HG02870 (cell line): ENCODE results near the gene FKBP9.
A peak's percentile ranks its signal among the peaks of the same experiment; 100 is the strongest.
"Not testable (repeated sequence)": the region's sequence is repeated elsewhere in the genome, so short reads cannot be mapped to it uniquely, and the experiment has no call there.

Experiments
- ATAC-seq: cut with Tn5 transposase; IDR thresholded peaks from one replicate; pipeline ENCODE4 v1.9.1; 2021; ENCODE audit warnings: mild to moderate bottlenecking, moderate library complexity; ENCODE audit not compliant: unreplicated experiment

Gene FKBP9

DNA sequence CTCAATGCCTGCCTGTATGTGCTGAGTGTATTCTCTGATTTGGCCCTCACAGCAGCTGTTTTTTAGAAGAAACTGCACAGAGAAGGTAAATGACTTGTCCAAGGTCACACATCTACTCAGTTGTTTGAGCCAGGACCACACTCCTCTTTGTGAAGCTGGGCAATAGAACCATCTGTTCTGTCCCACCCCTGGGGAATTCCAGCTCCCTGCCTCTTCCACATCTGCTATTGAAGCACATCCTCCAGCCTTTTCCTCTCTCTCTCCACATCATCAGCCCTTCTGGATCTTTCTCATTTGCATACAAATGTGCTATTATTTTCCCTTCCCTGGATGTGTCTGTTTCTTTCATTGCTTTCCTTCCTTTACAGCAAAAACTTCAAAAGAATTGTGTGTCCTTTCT, 45.9 kb downstream of the FKBP9 start:
- ATAC-seq: not testable (repeated sequence)

DNA sequence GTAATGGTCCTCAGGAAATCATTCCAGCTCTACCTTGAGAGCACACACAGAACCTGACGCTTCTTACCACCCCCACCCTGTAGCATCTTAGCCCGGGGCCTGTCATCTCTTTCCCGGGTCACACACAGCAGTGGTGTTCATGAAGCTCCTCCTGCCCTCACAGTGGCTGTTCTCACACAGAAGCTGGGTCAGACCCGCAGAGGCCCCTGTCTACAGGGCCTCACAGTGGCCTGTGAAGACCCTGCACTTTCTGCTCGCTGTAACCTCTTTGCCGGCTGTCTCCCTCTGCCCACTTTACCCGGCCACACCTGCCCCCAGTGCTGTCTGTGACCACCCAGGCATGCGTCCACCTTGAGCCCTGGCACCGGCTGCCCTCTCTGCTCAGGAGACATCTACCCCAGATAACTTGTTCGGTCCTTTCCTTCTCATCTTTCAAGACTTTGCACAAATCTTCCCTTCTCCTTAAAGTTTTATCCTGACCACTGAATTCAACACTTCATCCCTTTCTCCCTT, 46.9 kb downstream of the FKBP9 start:
- not testable (repeated sequence) for ATAC-seq

DNA sequence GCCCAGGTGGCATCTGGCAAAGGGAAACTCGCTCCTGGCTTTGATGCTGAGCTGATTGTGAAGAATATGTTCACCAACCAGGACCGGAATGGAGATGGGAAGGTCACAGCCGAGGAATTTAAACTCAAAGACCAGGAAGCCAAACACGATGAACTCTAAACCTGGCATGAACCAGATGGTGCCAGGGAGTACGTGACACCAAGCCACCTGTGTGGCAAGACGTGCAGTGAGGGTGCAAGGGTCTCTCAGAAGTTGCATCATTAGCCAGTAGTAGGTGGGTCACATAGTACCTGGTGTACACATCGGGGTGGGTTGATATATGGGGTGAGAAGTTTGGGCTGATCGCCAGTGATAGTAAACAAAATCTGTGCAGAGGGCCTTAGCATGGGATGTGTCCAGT, 48.0 kb downstream of the FKBP9 start:
- ATAC-seq: not testable (repeated sequence)

DNA sequence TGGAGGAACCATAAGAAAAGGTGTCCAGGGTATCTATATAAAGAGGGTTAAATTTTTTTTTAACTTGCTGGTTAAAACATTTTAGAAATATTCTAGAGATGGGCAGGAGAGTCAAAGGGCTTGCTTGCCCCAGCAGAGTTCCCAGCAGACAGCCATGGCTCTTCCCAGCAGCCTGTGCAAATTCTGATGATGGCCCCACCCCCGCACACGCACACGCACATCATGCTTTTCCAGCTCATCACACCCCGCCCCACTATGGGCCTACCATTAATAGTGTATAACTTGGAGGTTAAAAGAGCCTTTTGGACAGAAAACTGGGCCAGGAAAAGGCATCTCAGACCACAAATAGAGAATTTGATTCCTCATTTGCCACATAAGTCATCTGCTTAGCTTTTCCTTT, 48.5 kb downstream of the FKBP9 start:
- not testable (repeated sequence) for ATAC-seq

DNA sequence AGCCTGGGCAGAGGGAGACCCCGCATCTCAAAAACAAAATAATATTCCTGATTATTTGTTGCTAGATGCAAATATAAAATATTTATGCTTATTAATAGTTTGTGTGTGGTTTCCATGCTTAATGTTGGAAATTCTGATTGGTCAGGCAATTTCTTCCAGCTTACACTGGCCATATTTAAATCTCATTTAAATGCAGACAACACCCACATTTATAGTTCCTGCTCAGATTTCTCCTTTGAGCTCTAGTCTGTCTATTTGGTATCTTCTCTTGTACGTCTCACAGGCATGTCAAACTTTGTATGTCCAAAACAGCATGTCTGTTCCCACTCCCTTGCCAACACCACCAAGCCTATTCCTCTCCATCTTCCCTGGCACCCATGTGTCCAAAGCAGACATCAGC, 52.5 kb downstream of the FKBP9 start:
- ATAC-seq: no peak

DNA sequence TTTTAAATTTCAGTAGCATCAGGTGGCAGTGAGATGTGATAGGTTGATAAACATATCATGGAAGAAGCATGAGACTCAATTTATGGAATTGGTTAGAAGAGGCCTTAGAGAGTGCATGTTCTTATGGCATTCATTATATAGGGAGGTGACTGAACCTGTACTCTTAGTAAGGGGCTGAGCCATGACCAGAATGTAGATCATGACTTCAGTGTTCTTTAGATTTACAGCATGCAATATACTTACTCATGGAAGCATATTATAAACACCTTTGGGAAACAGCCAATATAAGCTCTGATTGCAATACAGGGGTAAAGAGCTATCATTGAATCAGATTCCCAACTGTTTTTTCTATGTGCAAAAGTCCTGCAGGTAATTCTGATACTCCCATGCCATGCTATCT, 55.1 kb downstream of the FKBP9 start:
- ATAC-seq: no peak

DNA sequence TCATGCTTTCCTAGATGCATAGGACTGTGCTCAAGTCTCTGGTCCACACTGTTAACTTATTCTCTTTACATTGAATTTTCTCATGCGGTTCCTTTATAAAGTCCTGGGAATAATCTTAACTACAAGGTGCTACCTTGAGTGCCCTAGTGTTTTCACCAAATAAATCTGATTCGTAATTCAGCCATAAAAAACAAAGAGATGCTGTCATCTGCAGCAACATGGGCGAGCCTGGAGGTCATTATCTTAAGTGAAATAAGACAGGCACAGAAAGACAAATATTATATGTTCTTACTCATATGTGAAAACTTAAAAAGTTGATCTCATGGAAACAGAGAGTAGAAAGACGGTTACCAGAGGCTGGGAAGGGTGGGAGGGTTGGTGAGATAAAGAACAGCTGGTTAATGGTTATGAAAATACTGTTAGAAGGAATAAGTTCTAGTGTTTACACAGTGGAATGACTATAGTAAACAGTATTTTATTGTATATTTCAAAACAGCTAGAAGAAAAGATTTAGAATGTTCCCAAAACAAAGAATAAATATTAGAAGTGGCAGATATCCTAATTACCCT, 67.0 kb downstream of the FKBP9 start:
- no peak for ATAC-seq

DNA sequence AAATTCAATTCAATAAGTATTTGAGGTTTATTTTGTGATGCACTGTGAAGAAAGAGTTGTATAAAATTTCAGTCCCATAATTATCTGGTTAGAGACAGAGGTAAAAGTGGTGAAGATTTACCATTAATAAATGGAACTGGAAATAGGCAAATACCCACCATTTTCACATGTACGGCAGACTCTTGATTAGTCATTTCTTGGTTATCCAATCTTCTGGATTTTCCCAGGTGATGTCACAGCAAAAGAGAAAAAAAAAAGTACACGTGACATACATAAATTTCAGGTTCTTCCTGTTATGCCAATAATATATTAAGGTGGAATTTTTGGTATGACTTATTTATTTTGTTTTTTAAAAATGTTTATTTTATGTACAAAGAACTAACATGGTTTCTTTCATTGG, 78.5 kb downstream of the FKBP9 start:
- ATAC-seq: no peak

DNA sequence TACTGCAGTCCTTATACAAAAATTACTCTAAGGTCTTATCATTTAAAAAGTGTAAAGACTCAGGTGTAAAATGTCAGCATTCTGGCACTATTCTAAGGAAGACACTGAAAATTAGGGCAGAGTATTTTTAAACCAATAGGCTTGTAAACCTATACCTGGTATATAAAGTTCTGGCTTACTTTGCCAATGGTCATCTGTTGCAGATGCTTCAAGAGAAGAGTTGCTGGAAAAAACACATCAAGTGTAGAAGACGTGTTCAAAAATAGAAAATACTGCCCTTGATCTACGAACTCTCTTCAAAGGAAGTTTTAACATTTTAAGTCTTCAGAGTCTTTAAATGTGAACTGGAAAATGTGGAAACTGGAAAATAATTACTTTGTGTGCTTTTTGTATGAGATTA, 81.4 kb downstream of the FKBP9 start:
- ATAC-seq: no peak

DNA sequence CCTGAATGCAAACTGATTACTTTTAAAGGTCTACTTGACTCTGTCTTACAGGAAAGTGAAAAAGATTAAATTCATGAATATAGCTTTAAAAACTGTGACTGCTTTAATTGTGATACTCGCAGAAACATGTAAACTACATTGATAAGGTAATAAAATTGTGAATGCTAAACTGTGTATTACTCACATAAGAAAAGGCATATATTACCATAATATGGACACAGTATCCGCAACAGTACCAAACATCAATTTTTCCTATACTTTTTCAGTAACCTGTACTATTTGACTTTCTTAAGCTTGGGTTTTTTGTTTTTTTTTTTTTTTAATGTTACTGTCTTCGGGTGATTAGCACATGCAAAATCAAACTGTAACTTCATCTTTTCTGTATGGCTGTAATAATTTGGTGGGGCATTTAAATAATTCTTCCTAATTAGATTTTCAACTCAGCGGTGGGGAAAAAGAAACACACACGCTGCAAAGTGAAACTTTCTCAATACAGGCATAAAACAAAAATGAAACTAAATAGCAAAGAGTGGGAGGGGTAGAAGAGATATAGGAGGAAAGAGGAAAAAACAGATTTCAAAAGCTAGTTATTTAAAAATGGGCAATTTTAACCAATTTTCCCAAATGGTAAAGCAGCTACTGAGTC, 82.1 kb downstream of the FKBP9 start:
- ATAC-seq: no peak

DNA sequence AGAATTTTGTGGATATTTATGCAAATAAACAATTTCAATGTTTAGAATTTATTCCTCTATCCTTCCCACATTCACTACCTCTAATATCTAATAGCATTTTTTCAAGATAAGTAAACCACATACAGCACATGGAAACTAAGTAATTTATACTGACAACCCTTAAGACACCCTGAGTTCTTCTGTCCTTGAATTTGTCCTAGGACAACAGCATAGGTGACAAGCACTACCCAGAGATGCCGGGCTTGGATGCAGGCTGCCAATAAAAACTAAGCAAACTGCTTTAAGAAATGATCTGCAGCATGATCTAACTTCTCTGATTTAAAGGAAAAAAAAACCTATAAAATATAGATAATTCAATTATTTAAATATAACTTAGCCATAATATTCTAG, 82.7 kb downstream of the FKBP9 start:
- ATAC-seq: no peak

DNA sequence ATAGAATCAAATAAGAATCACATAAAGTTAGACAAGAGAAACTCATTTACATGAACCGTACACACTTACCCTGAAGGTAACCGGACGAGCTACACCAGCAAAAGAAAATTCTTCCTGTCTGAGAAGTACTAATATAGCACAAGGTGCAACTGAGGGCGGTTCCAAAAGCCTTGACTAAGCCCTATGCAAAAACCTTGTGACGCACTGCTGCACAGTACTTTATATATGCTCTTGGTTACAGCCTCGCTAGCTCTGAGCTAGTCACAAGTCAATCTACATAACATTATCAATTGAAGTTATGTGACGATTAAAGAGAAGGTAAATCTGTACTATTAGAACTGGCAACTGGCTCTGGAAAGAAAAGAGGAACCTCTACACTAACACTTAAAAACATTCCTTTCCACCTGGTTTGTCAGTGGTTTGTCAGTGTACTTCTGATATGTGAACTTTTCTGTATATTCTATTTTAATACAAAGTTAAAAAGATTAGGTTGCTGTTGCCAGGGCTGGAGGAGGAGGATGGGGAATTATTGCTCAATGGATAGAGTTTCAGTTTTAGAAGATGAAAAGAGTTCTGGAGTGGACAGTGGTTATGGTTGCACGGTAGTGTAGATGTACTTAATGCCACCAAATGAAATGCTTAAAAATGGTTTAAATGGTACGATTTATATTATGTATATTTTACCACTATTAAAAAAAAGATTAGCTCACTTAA, 83.7 kb downstream of the FKBP9 start:
- ATAC-seq: peak; percentile 92

DNA sequence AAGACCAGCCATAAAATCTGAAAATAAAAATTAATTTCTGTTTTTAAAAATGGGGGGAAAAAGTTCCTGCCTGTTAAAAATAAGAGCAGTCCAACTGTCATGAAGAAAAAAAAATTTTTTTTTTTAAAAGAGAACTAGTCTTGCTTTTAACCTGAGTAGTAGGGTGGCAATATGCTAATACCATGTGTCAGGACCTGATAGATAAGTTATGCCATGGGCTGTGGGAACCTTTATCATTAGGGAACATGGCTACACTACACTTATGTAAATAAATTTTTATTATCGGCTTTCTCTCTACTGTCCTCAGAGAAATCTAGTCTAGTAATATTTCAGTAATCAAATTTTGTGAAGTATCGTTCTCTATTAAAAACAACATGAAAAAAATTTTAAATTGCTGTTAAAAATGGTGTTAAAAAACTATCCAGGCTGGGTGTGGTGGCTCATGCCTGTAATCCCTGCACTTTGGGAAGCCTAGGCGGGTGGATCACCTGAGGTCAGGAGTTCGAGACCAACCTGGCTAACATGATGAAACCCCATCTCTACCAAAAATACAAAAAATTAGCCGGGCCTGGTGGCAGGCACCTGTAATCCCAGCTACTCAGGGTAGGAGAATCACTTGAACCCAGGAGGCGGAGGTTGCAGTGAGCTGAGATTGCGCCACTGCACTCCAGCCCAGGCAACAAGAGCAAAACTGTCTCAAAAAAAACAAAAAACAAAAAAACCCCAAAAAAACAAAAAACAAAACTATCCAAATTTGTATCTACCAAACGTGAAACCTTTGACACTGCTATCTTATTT, 84.6 kb downstream of the FKBP9 start:
- no peak for ATAC-seq

DNA sequence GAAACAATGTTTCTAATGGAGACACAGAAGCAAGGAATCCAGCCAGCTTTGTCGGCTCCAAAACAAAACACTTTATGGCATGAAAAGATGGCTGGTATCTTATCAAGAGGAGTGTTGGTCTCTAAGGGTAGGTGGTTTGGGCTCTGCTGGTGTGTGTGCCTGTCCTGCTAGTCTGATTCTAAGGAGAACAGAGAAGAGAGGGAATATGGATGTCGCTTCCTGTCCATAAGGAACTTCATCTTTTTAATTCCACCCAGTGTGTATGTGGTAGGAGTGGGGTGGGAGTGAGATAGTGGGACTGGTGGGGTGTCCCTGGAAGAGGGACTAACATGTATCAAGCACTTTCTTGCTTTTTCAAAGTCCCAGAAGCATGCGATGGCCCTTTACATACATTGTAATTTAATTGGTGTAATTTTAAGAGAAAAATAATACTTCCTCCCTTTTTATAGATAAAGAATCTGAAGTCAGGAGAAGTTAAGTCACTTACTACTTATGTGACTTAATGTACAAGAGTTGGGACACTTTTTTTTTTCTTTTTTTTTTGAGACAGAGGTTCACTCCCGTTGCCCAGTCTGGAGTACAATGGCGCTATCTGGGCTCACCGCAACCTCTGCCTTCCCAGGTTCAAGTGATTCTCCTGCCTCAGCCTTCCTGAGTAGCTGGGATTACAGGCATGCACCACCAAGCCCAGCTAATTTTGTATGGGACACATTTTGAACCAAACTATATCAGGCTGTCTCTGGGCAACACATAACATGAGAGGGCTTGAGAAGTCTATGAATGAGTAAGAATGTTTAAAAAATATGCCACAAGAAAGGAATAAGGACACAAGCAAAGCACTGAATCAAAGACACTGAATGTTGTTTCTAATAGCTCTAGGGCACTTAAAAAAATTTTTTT, 86.5 kb downstream of the FKBP9 start:
- peak; percentile 28 for ATAC-seq

DNA sequence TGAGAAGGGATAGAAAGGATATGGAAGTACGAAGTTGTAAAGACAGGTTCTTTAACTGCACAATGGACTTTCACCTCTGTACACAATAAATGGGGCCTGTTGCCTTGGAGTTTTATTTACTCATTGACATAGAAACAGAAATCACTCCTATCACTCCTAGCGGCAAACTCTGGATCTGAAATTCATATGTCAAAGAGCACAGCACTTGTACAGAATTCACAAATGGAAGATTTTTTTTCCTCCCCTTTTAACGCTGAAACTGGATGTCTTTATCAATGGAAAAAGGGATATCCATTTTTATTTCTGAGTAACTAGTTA, 87.1 kb downstream of the FKBP9 start:
- ATAC-seq: no peak

DNA sequence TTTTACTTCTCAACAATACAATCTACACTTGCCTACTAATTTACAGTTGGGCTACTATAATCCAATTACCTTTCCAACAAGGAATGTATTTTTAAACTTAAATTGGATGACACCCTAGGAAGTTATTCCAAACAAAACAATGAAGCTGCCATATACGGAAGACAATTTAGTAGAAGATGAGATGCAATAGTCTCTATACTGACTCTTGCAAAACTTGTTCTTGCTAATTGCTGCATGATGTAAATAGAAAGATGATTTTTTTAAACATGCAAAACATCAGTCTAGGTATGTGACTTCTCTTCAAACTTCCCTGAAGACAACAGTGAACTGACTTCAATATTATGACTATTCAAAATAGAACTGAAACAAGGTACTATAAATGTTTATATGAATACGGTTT, 87.7 kb downstream of the FKBP9 start:
- ATAC-seq: peak; percentile 47

DNA sequence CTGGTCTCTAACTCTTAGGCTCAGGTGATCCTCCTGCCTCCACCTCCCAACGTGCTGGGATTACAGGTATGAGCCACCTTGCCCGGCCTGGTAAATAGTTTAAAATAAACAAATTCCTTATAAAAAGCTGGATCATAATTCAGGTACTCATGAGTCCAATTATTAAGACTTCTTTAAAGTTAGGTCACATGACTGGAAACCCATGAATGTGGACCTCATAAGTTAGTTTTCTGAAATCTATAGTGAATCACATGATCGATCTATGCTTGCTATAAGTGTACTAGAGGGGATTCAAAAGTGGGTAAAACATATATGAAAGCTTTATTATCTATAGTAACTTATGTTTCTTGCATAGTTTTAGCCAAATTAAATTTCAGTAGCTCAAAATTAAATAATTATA, 91.0 kb downstream of the FKBP9 start:
- no peak for ATAC-seq

DNA sequence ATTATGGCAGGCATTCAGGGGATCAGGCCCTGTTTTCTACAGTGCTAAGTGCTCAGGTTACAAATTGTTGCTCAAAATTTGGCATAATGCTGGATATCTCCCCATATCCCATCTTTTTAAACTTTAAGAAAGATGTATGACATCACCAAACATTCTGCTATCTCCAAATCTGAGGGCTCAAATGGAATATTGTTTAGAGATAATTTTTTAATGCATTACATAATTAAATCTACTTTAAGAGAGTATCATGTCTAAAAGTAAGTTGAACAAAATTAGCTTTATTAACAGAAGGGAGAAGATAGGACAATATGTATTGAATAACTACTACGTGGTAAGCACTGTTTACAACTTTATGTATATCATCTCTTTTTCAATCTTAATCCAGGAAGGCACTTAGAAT, 91.5 kb downstream of the FKBP9 start:
- ATAC-seq: no peak

DNA sequence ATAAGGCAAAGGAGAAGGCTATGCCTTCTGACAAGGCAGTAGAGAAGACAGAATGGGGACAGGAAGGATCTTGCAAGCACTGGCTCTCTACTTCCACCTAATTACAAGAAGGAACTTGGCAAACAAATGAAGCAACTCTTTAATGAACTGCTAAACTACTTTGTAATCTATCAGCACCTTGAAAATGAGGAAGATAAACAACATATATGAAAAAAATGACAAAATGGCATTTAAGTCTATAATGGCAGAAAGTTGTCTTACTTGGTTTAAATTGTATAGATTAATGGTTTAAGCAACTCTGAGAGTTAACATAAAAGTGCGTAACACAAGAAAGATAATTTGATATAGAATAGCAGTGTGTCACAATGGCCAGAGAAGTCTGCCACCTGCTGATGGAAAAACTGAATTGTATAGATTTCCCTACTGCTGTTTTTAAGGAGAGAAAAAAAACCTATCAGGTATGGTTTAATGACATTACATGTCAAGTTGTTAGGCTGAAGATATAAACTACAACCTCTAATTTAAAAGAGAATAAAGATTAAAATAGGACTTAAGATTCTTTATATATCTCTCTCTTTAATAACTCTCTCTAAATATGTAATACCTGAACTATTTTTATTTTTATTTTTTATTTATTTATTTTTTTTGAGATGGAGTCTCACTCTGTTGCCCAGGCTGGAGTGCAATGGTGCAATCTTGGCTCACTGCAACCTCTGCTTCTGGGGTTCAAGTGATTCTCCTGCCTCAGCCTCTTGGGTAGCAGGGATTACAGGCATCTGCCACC, 93.5 kb downstream of the FKBP9 start:
- no peak for ATAC-seq

DNA sequence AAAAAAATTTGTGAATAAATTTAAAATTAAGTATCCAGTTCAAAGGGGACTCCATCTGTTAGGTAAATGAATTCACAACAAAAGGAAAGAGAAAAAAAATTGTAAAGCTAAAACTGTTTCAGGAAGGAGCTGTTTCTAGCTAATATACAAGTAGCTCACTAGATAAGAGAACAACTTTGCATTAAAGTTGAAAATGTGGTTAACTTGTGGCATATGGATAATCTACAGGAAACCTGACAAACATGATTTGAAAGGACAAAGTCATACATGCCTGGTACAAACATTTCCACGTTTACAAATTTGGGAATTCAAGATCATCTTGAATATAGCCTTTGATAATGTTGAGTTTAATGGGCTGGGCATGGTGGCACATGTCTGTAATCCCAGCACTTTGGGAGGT, 96.5 kb downstream of the FKBP9 start:
- no peak for ATAC-seq
